HG03280 (cell line): ENCODE results near the gene CFP.
"Not testable (repeated sequence)": the region's sequence is repeated elsewhere in the genome, so short reads cannot be mapped to it uniquely, and the experiment has no call there.

ENCODE experiments used
- ATAC-seq: cut with Tn5 transposase; IDR thresholded peaks from one replicate; pipeline ENCODE4 v1.9.1; 2021; ENCODE audit warnings: mild to moderate bottlenecking, moderate library complexity; ENCODE audit not compliant: unreplicated experiment

CFP gene

DNA sequence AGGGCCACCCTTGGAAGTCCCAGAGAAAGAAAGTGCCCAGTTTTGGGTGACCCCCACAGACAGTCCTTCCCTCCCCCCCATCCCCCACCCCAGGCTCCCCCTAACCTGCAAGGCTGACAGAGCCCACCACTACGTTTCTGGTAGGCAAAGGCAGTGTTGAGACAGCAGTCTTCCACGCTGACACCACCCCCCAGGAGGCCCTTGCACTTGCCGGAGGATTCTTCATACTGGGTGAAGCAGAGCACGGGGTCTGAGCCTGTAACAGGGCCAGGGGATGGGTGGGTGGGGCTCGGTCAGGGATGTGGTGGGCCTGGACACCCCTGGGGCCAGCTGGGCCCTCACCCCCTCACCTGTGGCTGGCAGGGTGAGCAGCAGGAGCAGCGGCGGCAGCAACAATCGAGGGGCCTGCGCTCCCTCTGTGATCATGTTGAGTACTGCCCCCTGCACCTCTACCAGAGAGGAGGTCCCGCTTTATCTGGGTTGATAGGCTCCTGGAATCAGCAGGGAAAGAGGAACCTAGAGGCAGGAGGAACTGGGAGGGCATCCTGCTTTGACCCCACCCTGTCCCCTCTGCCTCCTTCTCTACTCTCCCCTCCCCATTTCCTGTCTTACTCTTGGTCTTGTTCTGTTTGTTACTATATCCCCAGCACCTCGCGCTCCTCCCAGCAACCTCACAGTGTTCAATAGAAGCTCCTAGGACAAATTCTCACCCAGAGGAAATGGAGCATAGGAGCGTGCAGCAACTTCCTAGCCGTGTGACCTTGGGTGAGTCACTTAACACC, at the start of gene CFP:
Gene CFP, minus strand, starts transcription at position 512 of the 782 bp plus-strand sequence. Its CDS starts 86 bp downstream, at position 426.
- no peak for ATAC-seq

DNA sequence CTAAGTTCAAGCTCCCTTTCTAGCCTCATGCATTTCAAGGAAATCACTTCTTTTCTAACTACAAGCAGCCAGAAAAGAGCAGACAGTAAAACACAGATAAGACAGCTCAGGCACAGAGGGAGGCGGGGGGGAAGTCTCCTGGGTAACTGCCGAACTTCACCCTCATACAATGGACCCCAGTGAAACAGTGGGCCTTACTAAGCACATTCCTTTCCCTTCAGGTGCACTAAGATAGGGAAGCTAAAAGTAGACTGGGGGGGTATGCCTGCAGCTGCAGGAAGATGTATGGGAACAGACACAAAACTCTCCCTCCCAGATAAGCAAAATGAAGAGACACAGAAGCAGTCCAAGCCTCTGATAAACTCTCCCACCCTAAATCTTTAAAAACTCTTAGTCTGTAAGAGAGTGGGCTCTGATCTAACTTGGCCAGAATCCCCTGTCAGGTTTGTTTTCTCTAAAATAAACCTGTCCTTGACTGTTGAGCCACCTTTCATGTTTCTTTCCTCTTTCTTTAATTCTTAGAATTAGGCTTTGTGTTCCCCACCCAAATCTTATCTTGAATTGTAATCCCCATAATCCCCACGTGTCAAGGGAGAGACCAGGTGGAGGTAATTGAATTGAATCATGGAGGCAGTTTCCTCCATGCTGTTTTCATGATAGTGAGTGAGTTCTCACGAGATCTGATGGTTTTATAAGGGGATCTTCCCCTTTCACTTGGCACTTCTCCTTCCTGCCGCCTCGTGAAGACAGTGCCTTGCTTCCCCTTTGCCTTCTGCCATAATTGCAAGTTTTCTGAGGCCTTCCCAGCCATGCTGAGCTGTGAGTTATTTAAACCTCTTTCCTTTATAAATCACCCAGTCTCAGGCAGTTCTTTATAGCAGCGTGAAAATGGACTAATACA, 46.5 kb upstream of the CFP start:
- ATAC-seq = not testable (repeated sequence)

GRCh38 chrX:47674776-47675175, 45.0 kb upstream of the CFP start:
- ATAC-seq = no peak

DNA sequence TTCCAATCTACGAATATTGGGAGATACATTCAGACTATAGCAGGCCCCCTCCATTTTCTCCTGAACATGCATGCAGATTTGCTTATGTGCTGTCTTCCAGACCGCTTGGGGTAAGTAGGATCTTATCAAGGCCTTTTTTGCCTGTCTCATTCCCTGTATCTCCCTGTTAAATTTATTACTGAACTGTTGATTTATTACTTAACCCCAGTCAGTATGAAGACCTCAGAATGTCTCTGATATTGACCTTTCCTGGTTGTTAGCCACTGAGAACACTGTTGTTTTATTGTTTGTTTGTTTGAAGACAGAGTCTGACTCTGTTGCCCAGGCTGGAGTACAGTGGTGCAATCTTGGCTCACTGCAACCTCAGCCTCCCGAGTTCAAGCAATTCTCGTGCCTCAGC, 36.1 kb upstream of the CFP start:
- not testable (repeated sequence) for ATAC-seq

GRCh38 chrX:47664737-47665136, 35.0 kb upstream of the CFP start:
- ATAC-seq = no peak

- ATAC-seq = no peak
Observed at GRCh38 chrX:47662144-47662657, 32.5 kb upstream of the CFP start.

DNA sequence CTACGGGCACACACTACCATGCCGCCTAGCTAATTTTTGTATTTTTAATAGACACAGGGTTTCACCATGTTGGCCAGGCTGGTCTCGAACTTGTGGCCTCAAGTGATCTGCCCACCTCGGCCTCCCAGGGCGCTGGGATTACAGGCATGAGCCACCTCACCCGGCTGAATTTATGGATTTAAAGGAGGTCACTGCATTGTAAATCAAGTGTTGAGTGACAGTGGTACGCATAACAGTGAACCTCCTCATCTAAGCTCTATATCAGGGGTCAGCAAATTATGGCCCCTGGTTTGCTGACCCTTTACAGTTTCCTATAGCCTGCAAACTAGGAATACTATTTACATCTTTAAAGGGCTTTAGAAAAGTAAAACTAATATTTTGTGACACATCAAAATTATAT, 31.8 kb upstream of the CFP start:
- no peak for ATAC-seq

DNA sequence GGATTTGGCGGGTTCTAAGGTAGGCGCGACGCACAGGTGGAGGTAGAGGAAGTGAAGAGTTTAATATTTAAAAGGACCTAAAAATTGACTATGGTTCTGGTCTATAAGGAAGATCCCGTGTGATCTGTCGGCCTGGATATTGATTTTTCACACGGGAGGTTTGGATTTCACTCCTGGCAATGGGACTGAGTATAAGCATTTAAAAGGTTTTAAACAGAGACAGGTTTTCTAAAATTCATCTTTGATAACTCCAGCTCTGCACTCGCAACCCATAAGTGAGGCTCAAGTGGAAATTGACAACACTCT, 29.6 kb upstream of the CFP start:
- no peak for ATAC-seq

- ATAC-seq = peak; percentile 83
Observed at GRCh38 chrX:47658684-47659420, 29.1 kb upstream of the CFP start, which contains the start of gene UXT. Gene UXT (minus strand): TSS chrX:47659180. CDS start chrX:47658927, 253 bp downstream.

- ATAC-seq = no peak
Observed at GRCh38 chrX:47658301-47658683, 28.6 kb upstream of the CFP start.

DNA sequence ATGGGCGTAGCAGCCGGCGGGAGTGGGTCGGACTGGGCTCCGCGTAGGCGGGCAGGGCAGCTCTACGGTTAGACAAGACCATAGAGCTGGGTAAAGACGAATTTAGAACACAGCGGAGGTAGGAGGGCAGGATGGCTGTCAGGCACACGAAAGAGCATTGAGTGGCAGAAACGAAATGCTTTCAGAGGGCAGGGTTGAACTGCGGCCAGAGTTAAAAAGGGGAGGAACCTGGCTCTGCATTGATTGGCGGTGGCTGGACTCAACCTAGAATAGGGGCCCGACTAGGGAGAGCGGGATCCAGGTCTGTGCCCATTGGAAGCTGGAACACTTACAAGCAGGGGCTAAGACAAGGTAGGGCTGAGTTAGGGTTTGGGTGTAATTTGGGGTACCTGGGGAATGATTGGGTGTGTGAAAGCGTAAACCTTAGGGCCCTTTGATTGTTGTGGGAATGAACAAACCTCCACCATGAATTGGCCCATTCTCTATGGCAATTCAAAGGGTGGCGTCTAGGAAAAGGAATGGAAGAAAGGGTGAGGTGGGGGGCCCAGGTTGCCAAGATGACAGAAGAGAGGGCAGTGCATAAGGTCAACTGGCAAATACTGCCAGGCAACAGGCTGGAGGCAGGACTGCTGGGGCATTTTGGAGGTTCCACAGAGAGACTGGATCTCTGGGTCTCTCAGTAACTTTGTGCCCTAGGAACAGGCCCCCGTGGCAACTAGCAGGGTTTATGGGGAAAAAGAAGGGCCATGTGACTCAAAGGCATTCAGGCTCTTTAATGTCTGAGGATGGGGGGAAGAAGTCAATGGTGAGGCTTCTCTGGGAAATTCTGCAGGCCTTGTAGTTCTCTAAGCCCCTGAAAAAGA, 21.5 kb upstream of the CFP start:
- ATAC-seq = no peak

DNA sequence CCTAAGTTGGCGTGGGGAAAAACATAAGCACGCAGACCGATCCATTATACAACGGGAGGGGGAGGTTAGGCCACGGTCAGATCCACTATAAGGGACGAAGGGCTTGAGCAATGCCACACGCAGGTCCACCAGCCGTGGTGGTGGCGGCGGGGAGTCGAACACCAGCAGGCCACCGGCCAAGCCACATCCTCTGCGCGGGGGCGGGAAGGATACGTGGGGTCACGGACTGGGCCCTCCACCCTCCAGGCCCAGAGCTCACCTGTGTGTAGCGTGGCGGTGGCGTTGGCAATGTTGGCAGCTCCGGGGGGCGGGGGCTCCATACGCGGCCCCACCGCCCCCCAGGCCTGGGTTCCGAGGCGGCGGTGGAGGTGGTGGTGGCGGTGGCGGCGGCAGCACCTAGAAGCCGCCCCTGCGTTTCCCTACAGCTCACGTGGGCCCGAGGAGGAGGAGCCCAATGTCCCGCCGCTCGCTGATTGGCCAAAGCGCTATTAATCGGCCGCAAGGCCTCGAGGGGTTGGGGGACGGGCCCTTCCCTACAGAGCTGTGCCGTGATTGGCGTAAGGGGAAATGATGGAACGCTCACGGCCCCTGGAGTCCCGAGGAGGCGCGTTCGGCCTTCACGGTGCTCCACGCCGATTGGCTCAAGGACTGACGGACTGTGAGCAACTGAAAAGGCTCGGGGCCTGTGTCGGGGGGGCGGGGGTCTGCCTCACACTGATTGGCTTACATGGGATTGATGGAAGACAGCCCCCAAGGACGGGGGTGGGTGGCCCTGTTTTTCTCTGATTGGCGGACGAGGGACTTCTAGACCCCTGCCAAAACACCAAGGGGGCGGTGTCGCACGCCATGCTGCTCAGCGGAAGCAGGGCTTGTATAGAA, 20.7 kb upstream of the CFP start, which contains the start of gene ELK1:
Gene ELK1, minus strand, starts transcription at position 400 of the 879 bp plus-strand sequence. CDS start 9,122 bp downstream, outside the sequence.
- ATAC-seq = peak; percentile 88

- no peak for ATAC-seq
Observed at GRCh38 chrX:47649781-47650163, 20.0 kb upstream of the CFP start.

DNA sequence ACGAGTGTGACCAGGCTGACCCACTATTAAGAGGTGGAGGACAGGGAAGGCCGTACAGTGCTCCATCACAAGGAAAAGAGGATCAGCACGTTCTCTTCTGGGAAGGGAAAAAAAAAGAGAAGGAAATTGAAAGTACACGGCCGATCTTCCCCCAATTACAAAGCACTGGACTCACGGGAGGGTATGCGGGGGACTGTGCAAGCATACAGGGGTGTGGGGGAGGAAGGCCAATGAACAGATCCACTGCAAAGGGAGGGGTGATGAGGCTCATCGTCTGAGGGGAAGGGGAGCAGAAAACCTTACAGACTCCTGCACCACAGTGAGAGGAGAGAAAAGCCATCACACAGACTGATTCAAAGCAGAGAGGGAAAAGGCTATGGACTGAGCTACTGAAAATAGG, 19.5 kb upstream of the CFP start:
- ATAC-seq = no peak

- ATAC-seq = no peak
Observed at GRCh38 chrX:47648376-47648775, 18.6 kb upstream of the CFP start.

DNA sequence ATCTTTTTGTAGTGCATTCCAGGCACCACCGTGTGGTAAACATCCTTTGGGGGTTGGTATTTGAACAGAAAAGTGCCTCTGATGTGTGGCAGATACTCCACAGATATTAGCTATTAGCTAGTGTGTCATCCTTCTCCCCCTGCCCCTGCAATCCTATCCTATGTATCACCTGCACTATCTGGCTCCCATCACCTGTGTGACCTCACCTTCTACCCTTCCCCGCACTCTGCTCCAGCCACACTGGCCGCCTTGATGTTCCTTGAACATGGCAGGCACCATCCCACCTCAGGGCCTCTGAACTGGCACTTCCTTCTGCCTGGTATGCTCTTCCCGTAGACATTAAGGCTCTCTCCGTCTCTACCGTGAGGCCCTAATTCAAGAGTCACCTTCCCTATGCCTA, 16.9 kb upstream of the CFP start:
- ATAC-seq = no peak

- ATAC-seq = no peak
Observed at GRCh38 chrX:47645530-47645929, 15.8 kb upstream of the CFP start.

DNA sequence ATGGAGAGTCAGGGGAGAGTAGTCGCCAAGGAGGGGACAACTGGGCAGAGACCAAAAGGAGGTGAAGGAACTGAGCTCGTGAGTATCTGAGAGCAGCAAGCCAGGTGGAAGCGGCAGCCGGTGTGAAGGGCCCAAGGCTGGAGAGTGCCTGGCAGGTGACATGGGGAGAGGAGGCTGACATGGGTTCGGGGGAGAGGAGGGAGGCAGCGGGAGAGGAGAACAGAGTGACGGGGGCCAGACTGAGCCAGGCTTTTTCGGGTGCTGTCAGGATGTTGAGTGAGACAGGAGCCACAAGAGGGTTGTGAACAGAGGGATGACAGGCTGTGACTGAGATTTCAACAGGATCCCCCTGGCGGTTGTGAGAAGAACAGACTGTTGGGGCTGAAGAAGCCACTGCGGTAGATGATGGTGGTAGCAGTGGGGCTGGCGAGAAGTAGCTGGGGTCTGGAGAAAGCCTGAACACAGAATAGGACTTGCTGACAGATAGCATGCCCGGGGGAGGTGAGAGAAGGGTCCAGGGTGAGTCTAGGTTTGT, 14.9 kb upstream of the CFP start:
- no peak for ATAC-seq

- no peak for ATAC-seq
Observed at GRCh38 chrX:47643926-47644325, 14.2 kb upstream of the CFP start.
